ENCODE results near the gene ZFP36L1. TPM values are rescaled to one million over a fixed set of nuclear protein-coding genes. Genes with fewer than 3 reads are reported as not detected.

The ZFP36L1 gene
- polyA plus RNA-seq, 1 donor from 2014 or later = 0.48 TPM

GRCh38 chr14:68800390-68800789 lies 7.5 kb upstream of the ZFP36L1 start:
- Histone ChIP-seq H3K9ac (ENCODE audit: low read length) (no peak overlapping the region), H2AFZ (ENCODE audit: low read depth, low read length) (no peak overlapping the region), H3K4me3 (ENCODE audit: low read length) (no peak overlapping the region), H4K20me1 (ENCODE audit: insufficient read depth) (no peaks in the 10 kb centered on the region), H3K79me2 (replicated peaks; ENCODE audit: insufficient read depth, low read length) (no peaks in the 10 kb centered on the region), H3K36me3 (ENCODE audit: insufficient read depth, low read length) (no peaks in the 10 kb centered on the region), H3F3A (ENCODE audit: insufficient read depth, low read length, poor library complexity, severe bottlenecking) (no peaks in the 10 kb centered on the region), H3K9me2 (ENCODE audit: insufficient read depth, low read length) (no peaks in the 10 kb centered on the region), H3K27me3 (ENCODE audit: insufficient read depth, low read depth, low read length) (peaks cover 14% of the 10 kb centered on the region), H3K27ac (ENCODE audit: low read length) (no peak overlapping the region), H3K9me3 (ENCODE audit: low read length) (no peaks in the 10 kb centered on the region), H3K4me2 (ENCODE audit: low read length) (no peak overlapping the region)
- TF ChIP-seq POLR2AphosphoS5 (IDR thresholded peaks at IDR 0.05) (no peak), CTCF (IDR thresholded peaks at IDR 0.05; ENCODE audit: poor library complexity, severe bottlenecking) (no peak), RAD21 (conservative IDR thresholded peaks at IDR 0.05) (no peak), TAF1 (IDR thresholded peaks at IDR 0.05; ENCODE audit: low read depth) (no peak), REST (IDR thresholded peaks at IDR 0.05; ENCODE audit: borderline replicate concordance) (no peak), EP300 (conservative IDR thresholded peaks at IDR 0.05; ENCODE audit: poor library complexity, severe bottlenecking) (no peak), SMC3 (conservative IDR thresholded peaks at IDR 0.05; ENCODE audit: poor library complexity) (no peak), EZH2 (IDR thresholded peaks at IDR 0.05; ENCODE audit: borderline replicate concordance, insufficient read depth, low read length, poor library complexity, severe bottlenecking) (no peak), MXI1 (conservative IDR thresholded peaks at IDR 0.05; ENCODE audit: poor library complexity, severe bottlenecking) (no peak)

- Histone ChIP-seq H3K36me3 (ENCODE audit: insufficient read depth, low read length) (no peaks in the 10 kb centered on the region), H2AFZ (ENCODE audit: low read depth, low read length) (no peak overlapping the region), H3K9me3 (ENCODE audit: low read length) (no peaks in the 10 kb centered on the region), H3K79me2 (replicated peaks; ENCODE audit: insufficient read depth, low read length) (no peaks in the 10 kb centered on the region), H3F3A (ENCODE audit: insufficient read depth, low read length, poor library complexity, severe bottlenecking) (no peaks in the 10 kb centered on the region), H3K27me3 (ENCODE audit: insufficient read depth, low read depth, low read length) (peaks cover 31% of the 10 kb centered on the region), H3K27ac (ENCODE audit: low read length) (no peak overlapping the region), H3K4me2 (ENCODE audit: low read length) (no peak overlapping the region), H3K4me3 (ENCODE audit: low read length) (no peak overlapping the region), H4K20me1 (ENCODE audit: insufficient read depth) (no peaks in the 10 kb centered on the region), H3K9me2 (ENCODE audit: insufficient read depth, low read length) (no peaks in the 10 kb centered on the region), H3K9ac (ENCODE audit: low read length) (no peak overlapping the region)
- TF ChIP-seq MXI1 (conservative IDR thresholded peaks at IDR 0.05; ENCODE audit: poor library complexity, severe bottlenecking) (no peak), CTCF (IDR thresholded peaks at IDR 0.05; ENCODE audit: poor library complexity, severe bottlenecking) (no peak), EP300 (conservative IDR thresholded peaks at IDR 0.05; ENCODE audit: poor library complexity, severe bottlenecking) (no peak), REST (IDR thresholded peaks at IDR 0.05; ENCODE audit: borderline replicate concordance) (no peak), TAF1 (IDR thresholded peaks at IDR 0.05; ENCODE audit: low read depth) (no peak), RAD21 (conservative IDR thresholded peaks at IDR 0.05) (no peak), SMC3 (conservative IDR thresholded peaks at IDR 0.05; ENCODE audit: poor library complexity) (no peak), EZH2 (IDR thresholded peaks at IDR 0.05; ENCODE audit: borderline replicate concordance, insufficient read depth, low read length, poor library complexity, severe bottlenecking) (no peak), POLR2AphosphoS5 (IDR thresholded peaks at IDR 0.05) (no peak)
These were observed 5.8 kb upstream of the ZFP36L1 start for GRCh38 chr14:68798621-68799020.

Measured in neural cell (in vitro differentiated cells).